ENCODE measurements around the gene LRRC8A.

DNA sequence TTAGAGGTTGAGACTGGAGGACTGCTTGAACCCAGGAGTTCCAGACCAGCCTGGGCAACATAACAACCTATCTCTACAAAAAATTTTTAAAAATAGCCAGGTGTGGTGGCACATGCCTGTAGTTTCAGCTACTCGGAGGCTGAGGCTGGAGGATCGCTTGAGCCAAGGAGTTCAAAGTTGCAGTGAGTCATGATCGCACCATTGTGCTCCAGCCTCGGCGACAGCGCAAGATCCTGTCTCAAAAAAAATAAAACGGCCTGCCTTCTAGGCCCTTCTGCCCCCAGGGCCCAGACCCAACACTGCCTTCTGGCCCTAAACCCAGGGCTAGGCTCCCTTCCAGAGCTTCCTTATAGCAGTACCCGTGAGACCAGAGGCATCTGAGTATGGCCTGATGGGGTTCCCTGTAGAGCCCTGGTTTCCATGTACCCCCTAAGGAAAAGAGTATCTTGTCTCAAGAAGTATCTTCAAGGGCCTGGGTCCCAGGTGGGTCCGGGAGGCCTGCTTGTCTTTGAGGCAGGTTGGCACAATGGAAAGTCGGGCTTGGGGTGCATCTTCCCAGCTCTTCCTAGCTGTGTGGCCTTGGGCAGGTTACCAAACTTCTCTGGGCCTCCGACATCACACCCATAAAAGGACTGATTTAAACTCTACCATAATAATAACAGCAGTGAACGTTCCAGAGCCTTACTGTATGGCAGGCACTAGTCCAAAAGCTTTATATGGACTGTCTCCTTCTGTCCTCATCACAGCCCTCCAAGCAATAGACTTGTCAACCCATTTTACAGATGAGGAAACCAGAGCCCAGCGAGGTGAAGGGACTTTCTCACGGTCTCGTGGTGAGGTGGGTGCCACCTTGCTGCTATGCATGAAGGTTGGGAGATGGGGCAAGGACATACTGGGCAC, 9.6 kb downstream of the LRRC8A start:
- TF ChIP-seq, protein P1, sequence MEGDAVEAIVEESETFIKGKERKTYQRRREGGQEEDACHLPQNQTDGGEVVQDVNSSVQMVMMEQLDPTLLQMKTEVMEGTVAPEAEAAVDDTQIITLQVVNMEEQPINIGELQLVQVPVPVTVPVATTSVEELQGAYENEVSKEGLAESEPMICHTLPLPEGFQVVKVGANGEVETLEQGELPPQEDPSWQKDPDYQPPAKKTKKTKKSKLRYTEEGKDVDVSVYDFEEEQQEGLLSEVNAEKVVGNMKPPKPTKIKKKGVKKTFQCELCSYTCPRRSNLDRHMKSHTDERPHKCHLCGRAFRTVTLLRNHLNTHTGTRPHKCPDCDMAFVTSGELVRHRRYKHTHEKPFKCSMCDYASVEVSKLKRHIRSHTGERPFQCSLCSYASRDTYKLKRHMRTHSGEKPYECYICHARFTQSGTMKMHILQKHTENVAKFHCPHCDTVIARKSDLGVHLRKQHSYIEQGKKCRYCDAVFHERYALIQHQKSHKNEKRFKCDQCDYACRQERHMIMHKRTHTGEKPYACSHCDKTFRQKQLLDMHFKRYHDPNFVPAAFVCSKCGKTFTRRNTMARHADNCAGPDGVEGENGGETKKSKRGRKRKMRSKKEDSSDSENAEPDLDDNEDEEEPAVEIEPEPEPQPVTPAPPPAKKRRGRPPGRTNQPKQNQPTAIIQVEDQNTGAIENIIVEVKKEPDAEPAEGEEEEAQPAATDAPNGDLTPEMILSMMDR (IDR thresholded peaks at IDR 0.05; ENCODE audit: low read depth, low read length, poor library complexity, severe bottlenecking), result no peak
- no peak for TF ChIP-seq EZH2phosphoT487 (IDR thresholded peaks at IDR 0.05; ENCODE audit: borderline replicate concordance, low read length)

Measured in DOHH2 (cell line).